ENCODE measurements around the gene HHIPL2.

DNA sequence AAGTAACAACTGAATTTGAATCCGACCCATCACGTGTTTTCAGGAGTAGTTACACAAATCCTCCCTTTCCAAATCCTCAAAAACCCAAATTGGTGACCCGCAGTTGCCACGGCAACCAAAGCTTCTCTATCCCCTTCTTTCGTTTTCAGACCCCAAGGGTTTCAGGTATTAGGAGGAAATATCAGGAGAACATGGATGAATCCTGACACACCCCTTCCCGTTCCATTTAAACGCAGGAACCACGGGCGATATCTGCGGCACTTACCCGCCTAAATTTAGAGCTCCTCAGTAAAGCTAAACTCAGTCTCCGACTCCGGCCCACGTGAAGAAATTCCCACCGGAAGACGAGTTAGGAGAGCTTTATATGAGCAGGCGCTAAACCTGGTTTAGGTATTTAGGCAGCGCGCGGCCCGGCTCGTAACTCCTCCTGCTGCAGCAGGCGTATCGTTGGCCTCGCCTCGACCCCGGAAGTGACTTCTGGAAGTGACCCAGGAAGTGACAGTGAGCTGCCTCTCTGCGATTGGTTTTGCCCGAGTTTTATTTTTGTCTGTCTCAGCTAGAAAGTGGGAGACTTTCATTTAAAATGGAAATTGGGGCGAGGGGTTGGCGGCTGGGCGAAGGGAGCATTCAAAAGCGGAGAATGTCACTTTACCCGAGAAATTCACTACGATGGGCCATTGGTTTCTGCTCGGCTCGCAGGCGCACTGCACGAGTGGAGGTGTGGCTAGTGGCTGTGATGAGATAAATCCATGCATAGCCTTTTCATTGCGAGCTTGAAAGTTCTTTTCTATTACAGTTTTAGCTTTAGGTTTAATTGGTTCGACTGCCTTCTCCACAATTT, 41.8 kb upstream of the HHIPL2 start, which contains the start of gene TAF1A:
- TF ChIP-seq POLR2A (IDR thresholded peaks at IDR 0.05): peak in 1 of 2 donors; percentile 23
- TF ChIP-seq, protein P1, sequence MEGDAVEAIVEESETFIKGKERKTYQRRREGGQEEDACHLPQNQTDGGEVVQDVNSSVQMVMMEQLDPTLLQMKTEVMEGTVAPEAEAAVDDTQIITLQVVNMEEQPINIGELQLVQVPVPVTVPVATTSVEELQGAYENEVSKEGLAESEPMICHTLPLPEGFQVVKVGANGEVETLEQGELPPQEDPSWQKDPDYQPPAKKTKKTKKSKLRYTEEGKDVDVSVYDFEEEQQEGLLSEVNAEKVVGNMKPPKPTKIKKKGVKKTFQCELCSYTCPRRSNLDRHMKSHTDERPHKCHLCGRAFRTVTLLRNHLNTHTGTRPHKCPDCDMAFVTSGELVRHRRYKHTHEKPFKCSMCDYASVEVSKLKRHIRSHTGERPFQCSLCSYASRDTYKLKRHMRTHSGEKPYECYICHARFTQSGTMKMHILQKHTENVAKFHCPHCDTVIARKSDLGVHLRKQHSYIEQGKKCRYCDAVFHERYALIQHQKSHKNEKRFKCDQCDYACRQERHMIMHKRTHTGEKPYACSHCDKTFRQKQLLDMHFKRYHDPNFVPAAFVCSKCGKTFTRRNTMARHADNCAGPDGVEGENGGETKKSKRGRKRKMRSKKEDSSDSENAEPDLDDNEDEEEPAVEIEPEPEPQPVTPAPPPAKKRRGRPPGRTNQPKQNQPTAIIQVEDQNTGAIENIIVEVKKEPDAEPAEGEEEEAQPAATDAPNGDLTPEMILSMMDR (IDR thresholded peaks at IDR 0.05): no peak
- peak; percentile 64 to 75 for TF ChIP-seq EP300 (IDR thresholded peaks at IDR 0.05)
